Measurements from ENCODE around the gene UNC45A.

GRCh38 chr15:90903733-90904536 lies 31.1 kb upstream of the UNC45A start:
- TF ChIP-seq, protein P1, sequence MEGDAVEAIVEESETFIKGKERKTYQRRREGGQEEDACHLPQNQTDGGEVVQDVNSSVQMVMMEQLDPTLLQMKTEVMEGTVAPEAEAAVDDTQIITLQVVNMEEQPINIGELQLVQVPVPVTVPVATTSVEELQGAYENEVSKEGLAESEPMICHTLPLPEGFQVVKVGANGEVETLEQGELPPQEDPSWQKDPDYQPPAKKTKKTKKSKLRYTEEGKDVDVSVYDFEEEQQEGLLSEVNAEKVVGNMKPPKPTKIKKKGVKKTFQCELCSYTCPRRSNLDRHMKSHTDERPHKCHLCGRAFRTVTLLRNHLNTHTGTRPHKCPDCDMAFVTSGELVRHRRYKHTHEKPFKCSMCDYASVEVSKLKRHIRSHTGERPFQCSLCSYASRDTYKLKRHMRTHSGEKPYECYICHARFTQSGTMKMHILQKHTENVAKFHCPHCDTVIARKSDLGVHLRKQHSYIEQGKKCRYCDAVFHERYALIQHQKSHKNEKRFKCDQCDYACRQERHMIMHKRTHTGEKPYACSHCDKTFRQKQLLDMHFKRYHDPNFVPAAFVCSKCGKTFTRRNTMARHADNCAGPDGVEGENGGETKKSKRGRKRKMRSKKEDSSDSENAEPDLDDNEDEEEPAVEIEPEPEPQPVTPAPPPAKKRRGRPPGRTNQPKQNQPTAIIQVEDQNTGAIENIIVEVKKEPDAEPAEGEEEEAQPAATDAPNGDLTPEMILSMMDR (IDR thresholded peaks at IDR 0.05; ENCODE audit: low read depth, low read length, missing input control) = no peak
- TF ChIP-seq RXRA (IDR thresholded peaks at IDR 0.05) = no peak
- no peak for TF ChIP-seq ZBTB33 (IDR thresholded peaks at IDR 0.05)
